ENCODE measurements around the gene PRPF6. TPM values are rescaled to one million over a fixed set of nuclear protein-coding genes. Genes with fewer than 3 reads are reported as not detected.

Gene PRPF6
- total RNA-seq, 6 donors from 2014 or later: 60.5 to 113 (median 68.0) TPM

DNA sequence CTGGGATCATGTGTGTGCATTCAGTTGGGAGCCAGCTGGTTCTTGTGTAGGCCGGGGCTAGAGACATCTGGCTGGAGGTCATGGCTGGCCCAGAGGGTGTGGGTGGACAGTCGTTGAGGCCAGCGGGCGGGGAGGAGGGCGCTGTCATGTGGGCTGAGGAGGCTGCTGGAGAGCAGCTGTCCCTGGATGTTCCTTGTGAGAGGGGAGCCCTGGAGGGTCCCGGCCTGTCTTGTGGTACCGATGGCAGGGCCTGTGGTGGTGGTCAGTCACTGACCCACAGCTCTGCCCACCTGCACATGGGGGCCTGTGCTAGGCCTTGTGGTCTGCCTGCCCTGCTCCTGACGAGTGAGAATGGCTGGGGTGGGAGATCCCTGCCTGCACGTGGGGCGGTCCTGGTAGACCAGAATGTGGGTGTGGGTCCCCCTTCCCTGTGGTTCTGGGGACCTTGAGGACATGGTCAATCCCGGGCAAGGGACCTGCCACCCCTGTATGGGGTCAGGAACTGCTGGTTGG lies 53.1 kb downstream of the PRPF6 start:
- peak in 1 of 2 donors; percentile 69 for DNase-seq
- TF ChIP-seq EP300 (IDR thresholded peaks at IDR 0.05): no peak
- TF ChIP-seq POLR2A (IDR thresholded peaks at IDR 0.05): no peak
- TF ChIP-seq, protein P1, sequence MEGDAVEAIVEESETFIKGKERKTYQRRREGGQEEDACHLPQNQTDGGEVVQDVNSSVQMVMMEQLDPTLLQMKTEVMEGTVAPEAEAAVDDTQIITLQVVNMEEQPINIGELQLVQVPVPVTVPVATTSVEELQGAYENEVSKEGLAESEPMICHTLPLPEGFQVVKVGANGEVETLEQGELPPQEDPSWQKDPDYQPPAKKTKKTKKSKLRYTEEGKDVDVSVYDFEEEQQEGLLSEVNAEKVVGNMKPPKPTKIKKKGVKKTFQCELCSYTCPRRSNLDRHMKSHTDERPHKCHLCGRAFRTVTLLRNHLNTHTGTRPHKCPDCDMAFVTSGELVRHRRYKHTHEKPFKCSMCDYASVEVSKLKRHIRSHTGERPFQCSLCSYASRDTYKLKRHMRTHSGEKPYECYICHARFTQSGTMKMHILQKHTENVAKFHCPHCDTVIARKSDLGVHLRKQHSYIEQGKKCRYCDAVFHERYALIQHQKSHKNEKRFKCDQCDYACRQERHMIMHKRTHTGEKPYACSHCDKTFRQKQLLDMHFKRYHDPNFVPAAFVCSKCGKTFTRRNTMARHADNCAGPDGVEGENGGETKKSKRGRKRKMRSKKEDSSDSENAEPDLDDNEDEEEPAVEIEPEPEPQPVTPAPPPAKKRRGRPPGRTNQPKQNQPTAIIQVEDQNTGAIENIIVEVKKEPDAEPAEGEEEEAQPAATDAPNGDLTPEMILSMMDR (IDR thresholded peaks at IDR 0.05): no peak
- TF ChIP-seq POLR2AphosphoS5 (IDR thresholded peaks at IDR 0.05): no peak
- peaks cover 12 to 19% (median 16%) of the 10 kb centered on the region in 4 donors for H3K4me1 ChIP-seq
- no peaks in the 10 kb centered on the region for H3K9me3 ChIP-seq
- no peak overlapping the region for H3K27ac ChIP-seq
- peaks cover 17 to 66% (median 52%) of the 10 kb centered on the region in 4 donors for H3K36me3 ChIP-seq
- ATAC-seq (ENCODE audit: low FRiP score in 2 of 2): no peak
- H3K27me3 ChIP-seq: peaks cover 0 to 10% (median 2%) of the 10 kb centered on the region in 4 donors
- no peak overlapping the region for H3K4me3 ChIP-seq
- WGBS, 2 donors: 83 to 88% methylated on average over 8 to 11 of the region's 11 CpGs

DNA sequence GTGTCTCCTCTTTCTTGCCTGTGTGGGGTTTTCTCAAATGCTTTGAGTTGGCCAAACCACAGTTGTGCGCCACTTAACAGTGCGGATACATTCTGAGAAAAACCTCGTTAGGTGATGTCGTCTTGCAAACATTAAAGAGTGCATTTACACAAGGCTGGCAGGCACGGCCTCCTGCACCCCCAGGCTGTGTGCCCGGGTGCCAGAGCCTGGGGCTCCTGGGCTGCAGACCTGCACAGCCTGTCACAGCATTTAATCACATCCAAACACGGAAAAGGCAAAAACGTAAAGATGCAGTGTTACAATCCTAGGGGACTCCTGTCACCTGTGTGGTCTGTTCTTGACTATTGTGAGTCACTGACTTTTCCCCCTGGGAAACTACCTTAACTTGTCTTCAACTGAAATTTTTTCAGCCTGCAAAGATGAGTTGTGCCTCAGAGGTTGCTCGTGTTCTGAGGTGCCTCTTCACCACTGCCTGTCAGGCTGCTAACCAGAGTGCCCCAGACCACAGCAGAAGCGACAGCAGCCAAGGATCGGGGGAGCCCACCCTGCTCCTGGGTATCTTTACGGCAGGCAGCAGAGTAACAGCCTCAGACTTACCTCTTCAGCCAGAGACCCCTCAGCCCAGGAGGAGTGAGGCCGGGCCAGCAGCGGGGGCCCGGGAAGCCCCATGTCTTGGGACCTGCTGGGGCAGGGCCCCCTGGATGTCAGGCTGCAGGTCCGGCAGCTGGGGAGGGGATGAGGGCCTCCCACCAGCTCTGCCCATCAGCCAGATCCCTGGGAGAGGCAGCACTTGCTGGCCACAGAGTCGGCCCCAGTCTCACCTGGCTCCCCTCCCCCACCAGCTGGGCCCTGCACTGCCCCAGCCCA lies 54.4 kb downstream of the PRPF6 start:
- H3K4me3 ChIP-seq: no peak overlapping the region
- H3K27me3 ChIP-seq: peaks cover 0 to 12% (median 5%) of the 10 kb centered on the region in 4 donors
- 79 to 89% methylated on average over 13 to 15 of the region's 17 CpGs for WGBS, 2 donors
- peaks cover 12 to 53% (median 40%) of the 10 kb centered on the region in 4 donors for H3K36me3 ChIP-seq
- H3K9me3 ChIP-seq: no peaks in the 10 kb centered on the region
- H3K27ac ChIP-seq: no peak overlapping the region
- DNase-seq (peak in 1 of 2 donors; percentile 62), ATAC-seq (ENCODE audit: low FRiP score in 2 of 2) (no peak)
- H3K4me1 ChIP-seq: peaks cover 24 to 31% (median 27%) of the 10 kb centered on the region in 4 donors
- TF ChIP-seq POLR2AphosphoS5 (IDR thresholded peaks at IDR 0.05) (no peak), POLR2A (IDR thresholded peaks at IDR 0.05) (no peak), EP300 (IDR thresholded peaks at IDR 0.05) (no peak)
- TF ChIP-seq, protein P1 (IDR thresholded peaks at IDR 0.05): no peak

DNA sequence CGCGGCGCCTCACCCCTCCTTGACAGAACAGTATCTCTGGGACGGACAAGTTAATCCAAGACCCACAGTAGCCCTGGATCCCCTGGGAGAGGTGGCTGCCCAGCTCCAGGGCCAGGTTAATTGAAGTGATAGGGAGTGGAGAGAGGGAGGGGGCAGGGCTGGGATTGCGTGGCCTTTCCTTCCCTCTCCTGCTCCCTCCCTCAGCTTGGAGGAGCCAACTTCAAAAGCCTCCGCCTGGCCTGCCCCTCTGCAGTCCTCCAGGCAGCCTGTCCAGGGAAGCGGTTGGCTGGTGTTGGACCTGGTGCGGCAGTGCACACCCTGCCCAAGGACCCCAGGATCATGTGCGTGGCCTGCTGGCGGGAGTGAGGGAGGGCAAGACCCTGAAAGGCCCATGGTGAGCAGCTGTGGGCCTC lies 55.0 kb downstream of the PRPF6 start, which contains the start of gene C20orf204:
TSS of gene C20orf204 (plus strand) at position 250 of the 413 bp plus-strand sequence. CDS start at position 392, 142 bp downstream.
- TF ChIP-seq EP300 (IDR thresholded peaks at IDR 0.05) (no peak), POLR2A (IDR thresholded peaks at IDR 0.05) (no peak), POLR2AphosphoS5 (IDR thresholded peaks at IDR 0.05) (no peak)
- TF ChIP-seq, protein P1 (IDR thresholded peaks at IDR 0.05): no peak
- Histone ChIP-seq H3K27ac (no peak within 1 kb of the TSS), H3K36me3 (peaks cover 8 to 47% (median 33%) of the 10 kb centered on the region in 4 donors), H3K4me3 (no peak within 1 kb of the TSS), H3K4me1 (peaks cover 30 to 38% (median 33%) of the 10 kb centered on the region in 4 donors), H3K27me3 (peaks cover 0 to 17% (median 6%) of the 10 kb centered on the region in 4 donors), H3K9me3 (no peaks in the 10 kb centered on the region)
- WGBS, 2 donors: 76 to 83% methylated on average over 2 to 10 of the region's 10 CpGs
- no peak for ATAC-seq (ENCODE audit: low FRiP score in 2 of 2)
- peak in 1 of 2 donors; percentile 49 for DNase-seq

DNA sequence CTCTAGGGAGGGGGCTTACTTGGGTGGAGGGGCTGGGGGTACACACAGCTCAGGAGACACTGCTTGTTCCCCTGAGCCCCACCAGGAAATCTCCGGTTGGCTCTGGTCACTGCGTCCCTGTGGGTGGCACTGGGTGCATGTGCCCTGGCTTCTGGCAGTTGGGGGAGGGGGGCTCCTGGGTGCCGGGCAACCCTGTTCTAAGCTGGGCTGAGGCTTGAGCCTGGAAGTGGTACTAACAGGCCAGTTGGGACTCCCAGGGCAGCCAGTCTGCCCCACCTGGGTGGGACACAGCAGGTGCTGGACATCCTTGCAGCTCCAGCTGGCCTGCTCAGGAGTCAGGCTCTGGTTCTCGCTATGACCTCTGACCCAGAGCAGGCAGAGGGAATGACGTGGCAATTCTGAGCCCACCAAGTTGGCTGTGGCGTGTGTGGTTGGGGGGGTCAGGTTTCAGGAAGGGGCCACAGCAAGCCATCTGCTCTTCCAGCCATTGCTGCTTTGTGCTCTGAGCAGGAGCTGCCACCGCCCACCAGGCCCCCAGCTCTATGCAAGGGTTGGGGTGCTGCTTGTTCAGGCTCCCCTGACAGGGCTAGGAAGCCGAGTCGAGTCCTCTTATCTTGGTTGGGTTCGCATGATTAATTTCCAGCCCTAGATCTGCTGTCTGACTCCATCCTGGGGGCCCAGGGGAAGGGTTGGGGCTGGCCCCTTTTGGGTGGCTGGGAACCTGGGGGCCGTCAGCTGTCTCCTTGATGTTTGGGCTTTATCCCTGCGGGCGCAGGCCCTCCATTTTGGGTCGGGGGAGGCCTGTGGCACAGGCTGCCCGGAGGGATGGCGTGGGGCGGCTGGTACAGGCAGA lies 55.6 kb downstream of the PRPF6 start:
- 50 to 73% methylated on average over 2 to 16 of the region's 17 CpGs for WGBS, 2 donors
- peaks cover 0 to 22% (median 9%) of the 10 kb centered on the region in 4 donors for H3K27me3 ChIP-seq

More for the DNA sequence above, 55.6 kb downstream of the PRPF6 start:
- TF ChIP-seq EP300 (IDR thresholded peaks at IDR 0.05) (no peak), POLR2A (IDR thresholded peaks at IDR 0.05) (no peak), POLR2AphosphoS5 (IDR thresholded peaks at IDR 0.05) (no peak)
- TF ChIP-seq, protein P1 (IDR thresholded peaks at IDR 0.05): no peak
- no peak overlapping the region for H3K4me3 ChIP-seq
- no peak overlapping the region for H3K27ac ChIP-seq
- H3K36me3 ChIP-seq: peaks cover 8 to 40% (median 30%) of the 10 kb centered on the region in 4 donors
- H3K9me3 ChIP-seq: no peaks in the 10 kb centered on the region
- ATAC-seq (ENCODE audit: low FRiP score in 2 of 2) (no peak), DNase-seq (peak in 1 of 2 donors; percentile 60)
- H3K4me1 ChIP-seq: peaks cover 37 to 44% (median 39%) of the 10 kb centered on the region in 4 donors

Data from upper lobe of left lung (tissue), 6 donors.